ENCODE measurements around the gene SHOX.

DNA sequence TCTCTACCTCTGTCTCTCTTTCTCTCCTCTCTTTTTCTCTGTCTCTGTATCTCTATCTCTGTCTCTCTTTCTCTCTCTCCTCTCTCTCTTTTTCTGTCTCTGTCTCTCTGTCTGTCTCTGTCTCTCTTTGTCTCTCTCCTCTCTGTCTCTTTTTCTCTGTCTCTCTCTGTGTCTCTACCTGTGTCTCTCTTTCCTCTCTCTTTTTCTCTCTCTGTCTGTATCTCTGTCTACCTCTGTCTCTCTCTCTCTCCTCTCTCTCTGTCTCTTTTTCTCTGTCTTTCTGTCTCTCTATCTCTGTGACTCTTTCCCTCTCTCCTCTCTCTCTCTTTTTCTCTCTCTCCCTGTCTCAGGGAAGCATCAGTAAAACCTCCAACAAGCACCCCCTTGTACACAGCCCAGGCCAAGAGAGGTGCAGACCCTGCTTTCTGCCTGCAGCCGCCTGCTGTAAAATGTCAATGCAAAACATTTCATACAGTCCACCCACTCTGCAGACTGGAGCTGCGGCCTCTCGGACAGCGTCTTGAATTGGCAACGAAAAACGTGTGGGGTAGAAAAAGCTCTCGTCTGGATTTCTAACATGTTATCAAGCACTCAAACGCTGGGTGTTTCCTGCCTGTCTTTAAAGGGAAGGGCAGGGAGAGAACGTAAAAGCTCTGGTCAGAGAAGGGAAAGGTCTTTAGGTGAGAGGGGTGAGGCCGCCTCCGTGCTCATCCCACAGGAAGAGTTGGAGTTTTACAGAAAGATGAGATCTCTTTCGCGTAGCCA is 3.7 kb upstream of the SHOX start:
- TF ChIP-seq EP300 (IDR thresholded peaks at IDR 0.05) (no peak), POLR2A (IDR thresholded peaks at IDR 0.05) (no peak)
- TF ChIP-seq, protein P1, sequence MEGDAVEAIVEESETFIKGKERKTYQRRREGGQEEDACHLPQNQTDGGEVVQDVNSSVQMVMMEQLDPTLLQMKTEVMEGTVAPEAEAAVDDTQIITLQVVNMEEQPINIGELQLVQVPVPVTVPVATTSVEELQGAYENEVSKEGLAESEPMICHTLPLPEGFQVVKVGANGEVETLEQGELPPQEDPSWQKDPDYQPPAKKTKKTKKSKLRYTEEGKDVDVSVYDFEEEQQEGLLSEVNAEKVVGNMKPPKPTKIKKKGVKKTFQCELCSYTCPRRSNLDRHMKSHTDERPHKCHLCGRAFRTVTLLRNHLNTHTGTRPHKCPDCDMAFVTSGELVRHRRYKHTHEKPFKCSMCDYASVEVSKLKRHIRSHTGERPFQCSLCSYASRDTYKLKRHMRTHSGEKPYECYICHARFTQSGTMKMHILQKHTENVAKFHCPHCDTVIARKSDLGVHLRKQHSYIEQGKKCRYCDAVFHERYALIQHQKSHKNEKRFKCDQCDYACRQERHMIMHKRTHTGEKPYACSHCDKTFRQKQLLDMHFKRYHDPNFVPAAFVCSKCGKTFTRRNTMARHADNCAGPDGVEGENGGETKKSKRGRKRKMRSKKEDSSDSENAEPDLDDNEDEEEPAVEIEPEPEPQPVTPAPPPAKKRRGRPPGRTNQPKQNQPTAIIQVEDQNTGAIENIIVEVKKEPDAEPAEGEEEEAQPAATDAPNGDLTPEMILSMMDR (IDR thresholded peaks at IDR 0.05): no peak

Data from sigmoid colon (tissue), 4 donors.